DMS114 treated with DMSO at 0.1 percent for 48 hours (cell line): Measurements from ENCODE around the gene RNF11.
"Not testable (repeated sequence)": the region's sequence is repeated elsewhere in the genome, so short reads cannot be mapped to it uniquely, and the experiment has no call there.

ENCODE experiments used
- DNase-seq: peaks from one replicate; lab custom pipeline; 2025; ENCODE audit not compliant: unreplicated experiment; lab: John Stamatoyannopoulos, UW

The RNF11 gene, protein sequence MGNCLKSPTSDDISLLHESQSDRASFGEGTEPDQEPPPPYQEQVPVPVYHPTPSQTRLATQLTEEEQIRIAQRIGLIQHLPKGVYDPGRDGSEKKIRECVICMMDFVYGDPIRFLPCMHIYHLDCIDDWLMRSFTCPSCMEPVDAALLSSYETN

DNA sequence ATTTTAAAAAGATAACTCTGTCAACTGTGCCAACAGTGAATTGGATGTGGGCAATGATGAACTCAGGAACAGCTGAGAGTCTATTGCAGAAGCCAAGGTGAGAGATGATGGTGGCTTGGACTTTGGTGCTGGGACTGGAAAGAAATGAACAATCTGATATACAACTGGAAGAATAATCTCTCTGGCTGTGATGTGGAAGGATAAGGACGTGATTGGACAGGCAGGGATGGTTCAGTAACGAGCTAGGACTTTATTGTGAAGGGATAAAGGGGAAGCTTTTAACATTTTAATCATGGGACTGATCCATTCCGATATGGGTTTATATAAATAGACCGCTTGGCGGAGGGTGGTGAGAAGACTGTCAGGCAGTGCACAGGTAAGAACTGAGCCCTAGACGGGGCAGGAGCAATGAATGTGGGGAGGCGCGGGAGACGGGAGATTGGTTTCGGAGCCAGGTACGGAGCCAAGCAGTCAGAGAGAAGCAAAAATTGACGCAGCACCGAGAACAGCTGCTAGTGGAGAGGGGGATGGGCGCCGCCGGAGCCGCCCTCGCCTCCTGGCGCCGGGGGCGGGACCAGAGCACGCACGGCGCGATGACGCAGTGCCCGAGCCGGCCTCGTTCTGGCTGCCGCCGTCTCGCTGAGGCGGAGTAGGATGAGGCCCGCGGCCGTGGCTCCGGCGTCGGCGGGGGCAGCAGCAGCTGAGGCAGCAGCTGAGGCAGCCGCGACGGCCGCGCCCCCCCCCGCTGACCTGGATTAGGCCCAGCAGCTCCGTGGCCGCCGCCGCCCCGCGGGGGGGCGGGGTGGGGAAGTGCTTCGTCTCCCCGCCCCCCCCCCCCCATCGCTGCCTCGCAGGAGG, at the start of gene RNF11:
RNF11 (plus strand) TSS at position 601 of the 858 bp plus-strand sequence. CDS start 484 bp downstream, outside the sequence.
- DNase-seq, result peak; percentile 79

DNA sequence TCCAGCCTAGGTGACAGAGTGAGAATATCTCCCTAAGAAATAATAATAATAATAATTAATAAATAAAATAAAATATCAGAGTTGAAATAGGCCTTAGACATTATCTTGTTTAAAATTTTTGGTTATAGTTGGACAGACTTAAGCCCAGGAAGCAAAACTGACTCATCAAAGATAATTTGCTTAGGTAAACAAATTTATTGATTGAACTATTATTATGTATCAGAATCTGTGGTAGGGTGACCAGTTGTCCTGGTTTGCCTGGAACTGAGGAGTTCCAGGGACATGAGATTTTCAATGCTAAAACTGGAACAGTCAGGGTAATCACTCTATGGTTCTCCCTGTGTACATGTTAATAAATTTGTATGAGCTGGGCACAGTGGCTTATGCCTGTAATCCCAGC, 47.8 kb upstream of the RNF11 start:
- DNase-seq, result no peak

DNA sequence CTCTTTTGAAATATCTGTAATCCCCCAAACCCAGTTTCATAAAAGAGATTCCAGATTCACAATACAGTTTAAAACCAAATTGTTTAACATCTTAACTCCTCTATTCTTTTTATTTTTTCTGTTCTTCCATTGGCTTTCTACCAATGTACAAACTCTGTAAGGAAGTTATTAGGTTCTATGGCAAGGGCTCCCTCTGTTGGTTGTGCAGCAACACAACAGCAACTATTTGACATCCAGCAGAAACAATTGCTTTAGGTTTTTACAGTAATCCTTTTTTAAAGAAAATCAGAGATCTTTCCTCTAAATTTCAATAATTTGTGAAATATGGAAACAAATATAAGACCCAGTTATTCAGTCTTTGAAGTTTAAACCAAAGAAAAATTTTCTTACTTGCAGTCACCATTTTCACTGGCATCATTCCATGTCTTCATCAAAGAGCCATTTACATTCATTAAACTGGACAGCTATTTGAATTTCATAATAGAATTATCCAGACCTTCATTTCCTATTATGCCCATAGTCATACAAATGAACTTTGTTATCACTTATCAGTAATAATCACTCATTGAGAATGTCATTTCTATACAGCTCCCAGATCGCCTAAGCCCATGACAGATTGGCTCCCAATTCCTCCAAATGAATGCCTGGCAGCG, 46.5 kb upstream of the RNF11 start:
- DNase-seq, result peak; percentile 82

DNA sequence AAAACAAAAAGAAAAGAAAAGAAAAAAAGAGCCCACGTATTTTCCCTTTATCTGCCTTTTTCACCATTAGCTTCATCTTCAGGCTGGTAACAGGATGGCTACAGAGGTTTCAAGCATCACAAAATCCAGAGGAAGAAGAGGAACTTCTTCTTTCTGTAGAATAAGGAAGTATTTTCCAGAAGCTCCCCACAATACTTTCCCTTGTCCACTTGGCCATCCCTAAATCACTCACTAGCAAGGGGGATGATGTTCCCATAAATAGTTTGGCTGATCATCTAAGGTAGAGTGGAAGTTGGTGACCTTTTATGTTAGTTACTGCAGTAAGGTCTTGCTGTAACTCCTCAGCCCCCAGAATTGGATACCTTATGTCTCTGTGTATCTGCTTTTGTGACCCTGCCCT, 45.1 kb upstream of the RNF11 start:
- DNase-seq, result no peak

DNA sequence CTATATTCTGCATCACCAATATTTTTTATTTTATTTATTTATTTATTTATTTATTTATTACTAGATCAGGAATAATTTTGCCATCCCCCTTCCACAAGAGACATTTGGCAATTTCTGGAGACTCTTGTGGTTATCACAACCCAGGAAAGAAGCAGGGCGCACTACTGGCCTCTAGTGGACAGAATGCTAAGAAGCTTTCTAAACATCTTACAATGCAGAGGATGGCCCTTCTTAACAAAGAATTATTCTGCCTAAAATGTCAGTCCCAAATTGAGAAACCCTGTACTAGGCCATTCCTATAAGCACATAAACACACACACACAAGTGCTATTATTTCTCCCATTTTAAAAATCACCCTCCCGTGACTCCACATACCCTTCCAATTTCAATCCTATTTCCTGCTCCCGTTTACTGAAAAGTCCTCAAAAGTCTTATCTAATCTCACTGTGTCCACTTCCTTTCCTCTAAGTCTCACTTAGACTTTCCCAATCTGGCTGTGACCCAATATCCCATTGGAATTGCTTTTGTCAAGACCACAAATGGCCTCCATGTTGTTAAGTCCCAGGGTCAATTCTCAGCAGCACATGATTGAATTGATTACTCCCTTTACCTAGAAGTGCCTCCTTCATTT, 43.7 kb upstream of the RNF11 start:
- peak; percentile 33 for DNase-seq

DNA sequence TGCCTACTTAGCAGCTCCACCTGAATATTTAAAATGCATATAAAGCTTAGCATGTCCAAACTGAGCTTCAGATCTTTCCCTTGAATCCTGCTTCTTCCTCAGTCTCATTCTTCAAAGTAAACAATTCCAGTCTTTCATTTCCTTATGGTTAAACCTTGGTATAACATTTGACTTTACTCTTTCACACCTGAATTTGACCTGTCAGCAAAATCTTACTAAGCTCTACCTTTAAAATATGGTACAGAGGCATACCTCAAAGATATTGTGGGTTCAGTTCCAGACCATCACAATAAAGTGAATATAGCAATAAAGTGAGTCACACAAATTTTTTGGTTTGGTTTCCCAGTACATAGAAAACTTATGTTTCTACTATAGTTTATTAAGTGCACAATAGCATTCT, 42.5 kb upstream of the RNF11 start:
- DNase-seq, result no peak

DNA sequence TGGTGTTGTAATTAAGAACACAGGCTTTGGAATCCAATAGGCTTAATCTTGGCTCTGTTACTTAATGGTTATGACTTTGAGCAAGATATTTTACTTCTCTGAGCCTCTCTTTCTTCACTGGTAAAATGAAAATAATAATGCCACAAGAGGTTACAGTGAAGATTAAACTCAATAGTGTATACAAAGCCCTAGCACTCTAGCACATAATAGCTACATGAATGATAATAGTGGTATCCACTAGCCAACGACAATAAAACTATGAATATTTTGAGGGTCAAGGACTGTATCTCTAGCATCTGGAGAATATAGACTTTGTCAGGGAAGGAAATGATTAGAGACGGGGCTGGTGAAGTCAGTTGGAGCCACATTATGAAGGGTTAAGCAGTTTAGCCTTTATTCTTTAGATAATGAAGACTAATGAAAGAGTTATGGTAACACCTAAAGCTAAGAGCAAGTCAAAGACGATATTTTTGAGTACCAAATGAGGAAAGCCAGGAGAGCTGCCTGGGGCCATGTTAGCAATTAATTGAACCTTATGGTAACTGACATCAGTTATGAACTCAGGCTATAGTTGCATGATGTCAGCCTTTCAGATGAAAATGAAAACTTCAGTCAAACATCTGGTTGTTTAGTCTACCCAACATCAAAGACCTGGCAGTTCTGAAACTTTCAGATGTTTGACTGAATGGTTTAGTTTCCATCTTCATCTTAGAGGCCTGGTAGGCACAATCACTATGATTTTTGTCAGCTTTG, 32.8 kb upstream of the RNF11 start:
- DNase-seq, result no peak

DNA sequence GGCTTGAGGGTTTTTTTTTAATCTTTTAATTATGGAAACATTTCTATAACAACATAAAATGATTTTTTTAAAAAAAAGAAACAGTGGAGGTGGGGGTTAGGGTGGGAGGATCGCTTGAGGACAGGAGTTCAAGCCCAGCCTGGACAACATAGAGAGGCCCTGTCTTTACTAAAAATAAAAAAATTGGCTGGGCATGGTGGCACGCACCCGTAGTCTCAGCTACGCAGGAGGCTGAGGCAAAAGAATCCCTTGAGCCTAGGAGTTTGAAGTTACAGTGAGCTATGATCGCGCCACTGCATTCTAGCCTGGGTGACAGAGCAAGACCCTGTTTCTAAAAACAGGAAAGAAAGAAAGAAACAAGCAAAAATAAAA, 32.2 kb upstream of the RNF11 start:
- DNase-seq, result no peak

DNA sequence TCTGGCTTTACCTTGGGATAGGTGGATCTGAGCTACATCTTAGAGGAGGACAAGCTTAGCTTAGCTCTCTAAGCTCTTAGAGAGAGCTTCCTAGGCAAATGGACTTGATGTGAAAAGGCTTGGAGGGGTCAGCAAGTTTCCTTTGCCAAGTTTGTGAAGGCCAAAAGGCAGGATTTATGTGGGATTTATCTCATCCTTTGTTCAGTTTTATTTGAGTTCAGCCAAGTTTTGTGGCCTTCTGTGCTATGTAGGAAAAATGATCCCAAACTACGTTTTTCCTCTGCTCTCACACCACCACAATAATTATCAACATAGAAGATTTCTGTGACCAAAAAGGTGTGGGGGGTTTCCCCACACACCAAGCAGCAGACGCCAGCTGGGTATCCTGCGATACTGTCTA, 26.0 kb upstream of the RNF11 start:
- no peak for DNase-seq

DNA sequence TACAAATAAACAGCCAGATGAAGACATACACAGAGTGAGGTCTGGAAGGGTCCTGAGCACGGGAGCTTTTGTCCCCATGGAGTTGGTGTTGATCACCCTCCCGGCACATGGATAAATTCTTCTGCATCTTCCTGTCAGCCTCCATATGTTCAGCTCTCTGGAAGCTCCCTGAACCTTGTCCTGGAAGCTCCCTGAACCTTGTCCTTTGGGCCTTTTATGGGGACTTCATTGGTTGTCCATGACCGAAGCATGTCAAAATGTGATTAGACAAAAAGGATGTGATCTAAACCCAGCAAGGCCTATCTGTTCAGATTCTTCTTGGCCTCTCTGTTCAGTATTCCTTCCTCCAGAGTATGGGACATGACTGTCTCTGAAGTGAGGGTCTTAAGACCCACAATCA, 25.4 kb upstream of the RNF11 start:
- DNase-seq, result no peak

DNA sequence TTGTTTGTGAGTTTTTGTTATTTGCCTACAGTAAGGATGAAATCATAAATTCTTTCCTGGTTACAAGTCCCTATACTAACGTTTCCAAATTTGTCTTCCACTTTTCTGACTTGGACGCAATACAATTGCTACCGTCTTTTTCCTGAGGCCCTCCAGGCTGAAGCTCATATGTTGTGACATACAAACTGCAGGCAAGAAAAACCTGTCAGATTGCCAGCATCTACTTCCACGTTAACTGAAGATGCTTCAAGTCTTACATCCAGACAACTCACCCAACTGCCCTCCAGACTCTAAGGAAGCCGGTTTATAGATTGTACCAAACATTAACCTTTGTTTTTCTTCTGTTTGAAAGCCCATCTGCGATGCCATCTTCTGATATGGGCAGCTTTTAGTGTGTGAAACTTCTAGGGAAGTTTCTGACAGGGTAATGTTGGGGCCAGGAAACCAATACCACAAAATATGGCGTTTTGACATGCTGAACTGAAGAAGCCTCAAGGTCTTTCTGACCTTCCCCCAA, 21.4 kb upstream of the RNF11 start:
- DNase-seq, result no peak

DNA sequence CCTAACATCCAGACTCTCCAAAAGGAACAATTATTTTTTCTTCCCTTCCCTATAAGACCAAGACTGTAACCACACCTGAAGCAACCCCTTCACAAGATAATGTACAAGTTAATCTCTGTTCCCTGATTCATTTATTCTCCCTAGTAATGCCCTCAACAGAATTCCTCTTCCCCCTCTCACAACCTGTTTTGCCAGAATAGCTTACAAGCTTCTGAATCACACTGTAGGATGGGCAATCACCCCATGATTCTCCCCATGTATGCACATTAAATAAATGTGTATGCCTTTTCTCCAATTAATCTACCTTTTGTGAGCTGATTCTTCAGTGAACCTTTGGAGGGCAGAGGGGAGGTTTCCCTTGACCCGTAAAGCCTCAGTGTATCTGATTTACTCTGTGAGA, 20.9 kb upstream of the RNF11 start:
- DNase-seq, result no peak

DNA sequence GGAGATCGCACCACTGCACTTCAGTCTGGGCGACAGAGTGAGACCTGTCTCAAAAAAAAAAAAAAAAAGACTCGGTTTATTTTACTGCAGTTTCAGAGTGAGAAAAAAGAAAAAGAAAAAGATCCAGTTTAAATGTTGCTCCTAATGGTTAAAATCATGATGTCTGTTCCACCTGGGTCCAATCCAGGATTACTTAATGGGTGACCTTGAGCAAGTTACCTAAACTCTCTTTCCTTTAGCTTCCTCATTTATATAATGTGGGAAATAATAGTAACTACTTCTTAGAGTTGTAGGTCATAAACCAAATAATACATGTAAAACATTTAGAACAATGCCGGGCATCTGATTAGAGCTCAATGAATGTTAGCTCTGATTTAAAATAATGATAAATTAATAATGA, 19.4 kb upstream of the RNF11 start:
- DNase-seq, result no peak

DNA sequence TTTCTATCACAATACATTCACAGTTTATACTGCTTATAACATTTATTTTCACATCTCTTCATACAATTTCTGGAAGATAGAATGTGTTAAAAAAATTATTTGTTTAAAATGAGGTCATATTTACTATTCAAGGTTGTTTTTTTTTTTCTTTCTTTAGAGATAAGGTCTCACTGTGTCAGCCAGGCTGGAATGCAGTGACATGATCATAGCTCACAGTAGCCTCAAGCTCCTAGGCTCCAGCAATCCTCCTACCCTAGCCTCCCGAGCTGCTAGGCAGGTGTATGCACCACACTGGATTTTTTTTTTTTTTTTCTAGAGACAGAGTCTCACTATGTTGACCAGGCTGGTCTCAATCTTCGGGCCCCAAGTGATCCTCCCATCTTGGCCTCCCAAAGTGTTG, 19.0 kb upstream of the RNF11 start:
- no peak for DNase-seq

DNA sequence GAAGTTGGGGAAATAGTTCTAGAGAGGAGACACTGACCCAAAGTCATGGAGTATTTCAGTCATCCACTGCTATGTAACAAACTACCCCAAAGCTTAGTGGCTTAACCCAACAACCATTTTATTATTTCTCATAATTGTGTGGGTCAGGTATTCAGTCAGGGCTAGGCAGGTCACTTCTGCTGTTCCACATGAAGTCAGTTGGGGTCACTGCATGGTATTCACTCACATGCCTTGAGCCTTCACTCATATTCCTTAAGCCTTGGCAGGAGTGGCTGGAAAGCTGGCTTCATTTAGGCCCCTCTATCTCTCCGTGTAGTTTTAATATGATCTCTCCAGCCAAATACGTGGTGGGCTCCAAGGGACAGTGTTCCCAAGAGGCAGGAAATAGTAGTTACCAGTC, 17.5 kb upstream of the RNF11 start:
- no peak for DNase-seq

DNA sequence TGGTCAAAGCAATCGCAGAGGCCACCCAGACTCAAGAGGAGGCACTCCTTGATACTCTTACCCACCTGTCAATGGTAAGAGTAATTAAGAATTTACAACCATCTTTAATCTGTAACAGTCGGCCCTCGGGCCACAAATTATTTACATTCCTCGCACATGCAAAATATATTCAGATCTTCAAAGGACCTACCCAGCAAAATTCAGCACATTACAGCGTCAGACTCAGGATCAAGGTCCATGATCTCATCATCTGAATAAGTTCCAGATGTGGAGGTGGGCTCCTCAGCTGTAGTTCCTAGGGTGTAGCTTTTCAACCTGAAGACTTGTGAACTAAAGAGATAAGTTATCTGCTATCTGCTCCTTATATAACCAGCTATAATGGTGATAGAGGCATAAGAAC, 17.1 kb upstream of the RNF11 start:
- DNase-seq, result no peak

DNA sequence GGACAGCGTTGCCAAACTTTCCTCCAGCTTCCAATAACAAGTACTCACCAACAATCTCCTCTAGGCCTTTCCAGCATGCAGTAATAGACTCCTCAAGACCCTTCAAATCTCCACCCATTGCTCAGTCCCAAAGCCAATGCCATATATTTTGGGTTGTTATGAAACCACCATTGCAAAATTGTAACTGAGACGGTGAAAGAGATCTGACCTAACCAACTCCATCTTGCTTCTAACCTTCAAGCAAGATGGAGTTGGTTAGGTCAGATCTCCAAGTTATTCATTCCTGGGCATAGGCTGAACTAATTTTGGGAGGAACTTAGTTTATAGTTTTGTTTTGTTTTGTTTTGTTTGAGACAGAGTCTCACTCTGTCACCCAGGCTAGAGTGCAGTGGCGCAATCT, 14.5 kb upstream of the RNF11 start:
- DNase-seq, result not testable (repeated sequence)

DNA sequence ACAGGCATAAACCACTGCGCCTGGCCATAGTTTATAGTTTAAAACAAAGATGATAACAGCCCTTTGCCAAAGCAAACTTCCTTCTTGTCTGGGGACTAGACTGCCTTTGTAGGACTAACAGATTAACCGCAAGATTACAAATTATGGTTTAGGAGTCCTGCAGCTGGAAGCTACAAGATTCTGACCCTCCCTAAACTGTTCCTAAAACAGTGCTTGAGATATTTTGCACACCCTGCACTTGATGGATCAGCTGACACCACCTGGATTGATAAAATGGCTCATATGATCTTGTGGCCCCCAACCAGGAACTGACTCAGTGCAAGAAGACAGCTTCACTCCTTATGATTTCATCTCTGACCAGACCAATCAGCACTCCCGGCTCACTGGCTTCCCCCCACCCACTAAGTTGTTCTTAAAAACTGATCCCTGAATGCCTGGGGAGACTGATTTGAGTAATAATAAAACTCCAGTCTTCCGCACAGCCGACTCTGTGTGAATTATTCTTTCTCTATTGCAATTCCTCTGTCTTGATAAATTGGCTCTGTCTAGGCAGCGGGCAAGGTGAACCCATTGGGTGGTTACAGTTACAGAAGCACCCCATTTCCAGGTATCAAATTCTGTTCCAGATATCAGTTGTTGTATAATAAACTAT, 13.8 kb upstream of the RNF11 start:
- DNase-seq, result no peak

DNA sequence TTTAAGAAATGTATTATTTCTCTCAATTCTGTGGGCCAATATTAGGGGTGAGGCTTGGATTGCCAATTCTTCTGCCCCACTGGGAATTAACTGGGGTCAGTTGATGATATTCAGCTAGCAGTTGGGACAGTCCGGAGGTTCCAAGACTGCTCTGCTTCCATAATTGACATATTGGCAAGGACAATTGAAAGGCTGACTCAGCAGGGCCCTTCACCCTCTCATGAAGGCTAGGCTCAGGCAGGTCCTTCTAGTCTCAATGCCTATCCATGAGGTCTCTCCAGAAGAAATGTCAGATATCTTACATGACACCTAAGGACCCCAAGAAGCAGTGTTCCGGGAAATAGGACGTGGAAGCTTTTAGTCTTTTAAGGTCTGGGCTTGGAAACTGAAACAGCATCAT, 13.3 kb upstream of the RNF11 start:
- DNase-seq, result no peak

DNA sequence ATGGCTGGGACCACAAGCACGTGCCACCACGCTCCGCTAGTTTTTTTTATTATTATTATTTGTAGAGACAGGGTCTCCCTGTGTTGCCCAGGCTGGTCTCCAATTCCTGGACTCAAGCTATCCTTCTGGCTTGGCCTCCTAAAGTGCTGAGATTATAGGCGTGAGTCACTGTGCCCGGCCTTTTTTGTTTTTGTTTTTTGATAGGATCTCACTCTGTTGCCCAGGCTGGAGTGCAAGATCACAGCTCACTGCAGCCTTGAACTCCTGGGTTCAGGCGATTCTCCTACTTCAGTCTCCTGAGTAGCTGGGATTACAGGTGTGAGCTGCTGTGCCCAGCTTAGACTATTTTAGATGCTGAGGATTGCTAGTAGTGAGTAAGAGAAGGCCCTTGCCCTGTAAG, 11.8 kb upstream of the RNF11 start:
- no peak for DNase-seq
